Suprapubic skin (tissue), 4 donors: ENCODE measurements around the gene NDUFAF3. TPM values are rescaled to one million over a fixed set of nuclear protein-coding genes. Genes with fewer than 3 reads are reported as not detected.

Source experiments
- DNase-seq, 2 donors: peaks; one replicate each; pipeline ENCODE4 v3.0.0-alpha.2; 2019; ENCODE audit warnings: low spot score in 2 of 2
- H3K27ac ChIP-seq: fragments of 200-600 bp; sonication (generic); one replicate; pipeline ENCODE4 v1.5.1; 2019
- H3K27me3 ChIP-seq: fragments of 200-600 bp; sonication (generic); one replicate; pipeline ENCODE4 v1.5.1; 2019
- H3K36me3 ChIP-seq: fragments of 200-600 bp; sonication (generic); one replicate; pipeline ENCODE4 v1.5.1; 2019
- H3K4me1 ChIP-seq: fragments of 200-600 bp; sonication (generic); one replicate; pipeline ENCODE4 v1.5.1; 2019
- H3K4me3 ChIP-seq: fragments of 200-600 bp; sonication (generic); one replicate; pipeline ENCODE4 v1.5.1; 2019; ENCODE audit warnings: mild to moderate bottlenecking
- H3K9me3 ChIP-seq: fragments of 200-600 bp; sonication (generic); one replicate; pipeline ENCODE4 v1.5.1; 2019
- CTCF ChIP-seq, 2 donors: fragments of 200-600 bp in 1 of 2; fragments of 450-650 bp in 1 of 2; sonication (generic) in 1 of 2; IDR thresholded peaks; one replicate each; pipeline ENCODE4 v1.5.1; 2016 to 2019; ENCODE audit warnings: antibody characterized with exemption in 2 of 2, mild to moderate bottlenecking in 1 of 2, moderate library complexity in 1 of 2
- EP300 ChIP-seq: sonication (generic); formaldehyde crosslinking; IDR thresholded peaks from one replicate; pipeline ENCODE4 v1.6.1; 2017; ENCODE audit warnings: antibody characterized with exemption
- POLR2A ChIP-seq, 2 donors: fragments of 450-650 bp; IDR thresholded peaks; one replicate each; pipeline ENCODE4 v1.6.1; 2017; ENCODE audit warnings: antibody characterized with exemption in 2 of 2, mild to moderate bottlenecking in 2 of 2, moderate library complexity in 2 of 2
- POLR2AphosphoS5 ChIP-seq, 3 donors: sonication (generic); formaldehyde crosslinking; IDR thresholded peaks; one replicate each; pipeline ENCODE4 v1.6.1; 2017; ENCODE audit warnings: antibody characterized with exemption in 3 of 3
- WGBS: methylation state at CpG from one replicate; pipeline ENCODE4 v1.1.5; 2018; 5-methylcytosine and 5-hydroxymethylcytosine counted together
- total RNA-seq, 4 donors: library from RNA; depleted of rRNA; stranded (reverse); fragments of >200 nt; gene quantifications; one replicate each; pipeline ENCODE4 v1.1.0, GENCODE V29; 2016

NDUFAF3 gene
- total RNA-seq, 4 donors from 2014 or later: 45.0 to 104 (median 63.1) TPM

GRCh38 chr3:48996640-48997039, 25.3 kb upstream of the NDUFAF3 start:
- Histone ChIP-seq H3K4me1 (peaks cover 8% of the 10 kb centered on the region), H3K9me3 (no peaks in the 10 kb centered on the region), H3K36me3 (peaks cover 18% of the 10 kb centered on the region), H3K27ac (no peak overlapping the region), H3K4me3 (no peak overlapping the region), H3K27me3 (no peaks in the 10 kb centered on the region)
- TF ChIP-seq CTCF (IDR thresholded peaks at IDR 0.05) (no peak), POLR2A (IDR thresholded peaks at IDR 0.05) (no peak), POLR2AphosphoS5 (IDR thresholded peaks at IDR 0.05) (no peak), EP300 (no peak)
- DNase-seq: no peak
- WGBS: 89% methylated on average over 6 of the region's 8 CpGs

GRCh38 chr3:48997102-48997635, 24.8 kb upstream of the NDUFAF3 start:
- Histone ChIP-seq H3K27me3 (no peaks in the 10 kb centered on the region), H3K9me3 (no peaks in the 10 kb centered on the region), H3K4me3 (no peak overlapping the region), H3K27ac (no peak overlapping the region), H3K36me3 (peaks cover 18% of the 10 kb centered on the region), H3K4me1 (peaks cover 2% of the 10 kb centered on the region)
- TF ChIP-seq EP300 (no peak), CTCF (IDR thresholded peaks at IDR 0.05) (no peak), POLR2A (IDR thresholded peaks at IDR 0.05) (no peak), POLR2AphosphoS5 (IDR thresholded peaks at IDR 0.05) (no peak)
- DNase-seq: no peak
- WGBS: 100% methylated on average over 3 of the region's 8 CpGs

- no peak overlapping the region for H3K4me3 ChIP-seq
- no peak for TF ChIP-seq POLR2A (IDR thresholded peaks at IDR 0.05)
- TF ChIP-seq POLR2AphosphoS5 (IDR thresholded peaks at IDR 0.05): no peak
- TF ChIP-seq EP300: no peak
- TF ChIP-seq CTCF (IDR thresholded peaks at IDR 0.05): no peak
- H3K27me3 ChIP-seq: no peaks in the 10 kb centered on the region
- no peak overlapping the region for H3K27ac ChIP-seq
- DNase-seq: no peak
- H3K4me1 ChIP-seq: no peaks in the 10 kb centered on the region
- 85% methylated on average over 17 of the region's 20 CpGs for WGBS
- no peaks in the 10 kb centered on the region for H3K9me3 ChIP-seq
- peaks cover 18% of the 10 kb centered on the region for H3K36me3 ChIP-seq
Observed at GRCh38 chr3:48997714-48998637, 23.9 kb upstream of the NDUFAF3 start.

GRCh38 chr3:48999085-48999858, 22.6 kb upstream of the NDUFAF3 start:
- no peaks in the 10 kb centered on the region for H3K4me1 ChIP-seq
- DNase-seq: no peak
- WGBS: 75% methylated on average over 4 of the region's 8 CpGs

More at GRCh38 chr3:48999085-48999858, 22.6 kb upstream of the NDUFAF3 start:
- H3K9me3 ChIP-seq: no peaks in the 10 kb centered on the region
- peaks cover 15% of the 10 kb centered on the region for H3K36me3 ChIP-seq
- TF ChIP-seq CTCF (IDR thresholded peaks at IDR 0.05) (no peak), POLR2A (IDR thresholded peaks at IDR 0.05) (no peak), POLR2AphosphoS5 (IDR thresholded peaks at IDR 0.05) (no peak), EP300 (no peak)
- H3K27me3 ChIP-seq: no peaks in the 10 kb centered on the region
- H3K27ac ChIP-seq: no peak overlapping the region
- H3K4me3 ChIP-seq: no peak overlapping the region
